Nephron progenitor cell (in vitro differentiated cells): Measurements from ENCODE around the gene ADAP1.
A peak's percentile ranks its signal among the peaks of the same experiment; 100 is the strongest.

Experiments used
- DNase-seq: peaks from one replicate; pipeline ENCODE4 v3.0.0; 2021
- H3K27ac Mint-ChIP-seq: 2 replicates; pipeline ENCODE4 v1.8.0; 2021; ENCODE audit warnings: mild to moderate bottlenecking, moderate library complexity, mixed read lengths
- H3K27me3 Mint-ChIP-seq: 2 replicates; pipeline ENCODE4 v1.8.0; 2021; ENCODE audit warnings: mild to moderate bottlenecking, low read depth, mixed read lengths; ENCODE audit not compliant: poor library complexity
- H3K36me3 Mint-ChIP-seq: 2 replicates; pipeline ENCODE4 v1.8.0; 2021; ENCODE audit warnings: low read depth, mixed read lengths
- H3K4me1 Mint-ChIP-seq: 2 replicates; pipeline ENCODE4 v1.8.0; 2021; ENCODE audit warnings: mixed read lengths
- H3K4me3 Mint-ChIP-seq: 2 replicates; pipeline ENCODE4 v1.8.0; 2021; ENCODE audit warnings: mild to moderate bottlenecking, moderate library complexity, mixed read lengths
- H3K9me3 Mint-ChIP-seq: 2 replicates; pipeline ENCODE4 v1.8.0; 2021; ENCODE audit warnings: mild to moderate bottlenecking, moderate library complexity, mixed read lengths
- CTCF ChIP-seq: fragments of 200-600 bp; sonication (generic); IDR thresholded peaks from 2 replicates; pipeline ENCODE4 v1.5.0; 2021; ENCODE audit warnings: antibody characterized with exemption

Gene ADAP1

DNA sequence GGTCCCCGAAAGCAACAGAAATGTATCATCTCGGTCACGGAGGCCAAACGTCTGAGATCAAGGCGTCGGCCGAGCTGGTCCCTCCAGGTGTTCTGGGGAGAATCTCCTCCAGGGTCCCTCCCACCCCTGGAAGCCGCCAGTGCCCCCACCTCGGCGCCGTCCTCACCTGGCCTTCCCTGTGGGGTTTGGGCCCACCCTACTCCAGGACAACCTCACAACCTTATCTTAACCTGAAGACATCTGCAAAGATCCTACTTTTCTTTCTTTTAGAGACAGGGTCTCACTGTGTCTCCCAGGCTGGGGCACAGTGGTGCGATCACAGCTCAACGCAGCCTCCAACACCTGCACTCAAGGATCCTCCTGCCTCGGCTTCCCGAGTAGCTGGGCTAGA lies 33.4 kb downstream of the ADAP1 start:
- no peak overlapping the region for H3K4me3 Mint-ChIP-seq
- no peaks in the 10 kb centered on the region for H3K9me3 Mint-ChIP-seq
- peaks cover 3% of the 10 kb centered on the region for H3K27me3 Mint-ChIP-seq
- H3K36me3 Mint-ChIP-seq = no peaks in the 10 kb centered on the region
- DNase-seq = no peak
- no peak for TF ChIP-seq CTCF
- peaks cover 34% of the 10 kb centered on the region for H3K4me1 Mint-ChIP-seq
- H3K27ac Mint-ChIP-seq = no peak overlapping the region

DNA sequence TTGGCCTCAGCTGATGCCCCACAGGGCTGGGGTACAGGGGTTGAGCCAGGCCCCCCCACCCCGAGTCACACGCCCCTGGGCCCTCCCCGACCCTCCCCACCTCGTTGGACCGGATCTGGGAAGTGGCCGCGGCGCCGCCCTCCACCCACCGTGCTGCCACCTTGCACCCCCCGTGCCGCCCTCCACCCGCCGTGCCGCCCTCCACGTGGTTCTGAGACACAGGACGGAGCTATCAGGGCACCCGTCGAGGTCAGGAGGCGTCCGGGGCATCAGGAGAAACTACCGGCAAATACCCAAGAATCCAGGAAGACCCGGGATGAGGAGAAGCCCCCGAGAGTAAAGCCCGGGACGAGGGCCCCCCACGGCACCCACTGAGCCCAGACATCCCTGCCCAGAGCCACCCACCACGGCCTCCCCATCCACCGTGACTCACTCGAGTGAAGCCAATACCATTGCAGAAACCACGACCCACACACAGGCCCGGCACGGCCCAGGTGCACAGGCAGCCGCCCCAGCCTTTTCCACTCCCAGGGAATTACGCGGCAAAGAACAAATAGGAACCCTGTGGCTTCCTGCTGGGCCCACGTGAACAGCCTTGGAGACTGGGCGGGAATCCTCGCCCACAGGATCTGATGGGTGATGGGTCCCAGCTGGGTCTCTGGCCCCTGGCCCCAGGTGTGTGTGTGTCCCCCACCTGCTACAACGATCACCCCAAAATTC lies 34.0 kb downstream of the ADAP1 start:
- H3K27me3 Mint-ChIP-seq = peaks cover 3% of the 10 kb centered on the region
- DNase-seq = peak; percentile 1
- TF ChIP-seq CTCF = no peak
- no peak overlapping the region for H3K4me3 Mint-ChIP-seq
- H3K4me1 Mint-ChIP-seq = peaks cover 40% of the 10 kb centered on the region
- H3K36me3 Mint-ChIP-seq = no peaks in the 10 kb centered on the region
- no peaks in the 10 kb centered on the region for H3K9me3 Mint-ChIP-seq
- H3K27ac Mint-ChIP-seq = no peak overlapping the region

DNA sequence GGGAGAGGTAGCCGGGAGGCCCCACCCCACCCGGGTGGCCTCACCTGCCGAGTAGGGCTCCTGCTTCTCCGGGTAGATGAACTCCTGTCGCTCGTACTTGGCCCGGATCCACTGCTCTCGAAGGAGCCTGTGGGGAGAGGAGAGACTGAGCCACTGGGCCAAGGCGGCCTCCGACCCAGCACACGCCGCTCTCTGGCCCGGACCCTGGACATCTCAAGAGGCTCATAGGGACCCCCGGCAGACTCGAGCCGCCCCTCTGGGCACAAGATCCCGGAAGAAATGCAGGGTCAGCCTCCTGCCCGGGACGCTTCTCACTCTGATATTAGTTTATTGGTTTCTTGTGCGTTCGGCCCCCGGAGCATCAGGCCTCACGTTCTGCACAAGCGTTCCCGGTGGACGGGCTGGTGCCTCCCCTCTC lies 34.5 kb downstream of the ADAP1 start:
- DNase-seq = peak; percentile 1
- Mint-ChIP-seq H3K27me3 (peaks cover 3% of the 10 kb centered on the region), H3K4me1 (peaks cover 45% of the 10 kb centered on the region), H3K27ac (no peak overlapping the region), H3K9me3 (no peaks in the 10 kb centered on the region), H3K36me3 (no peaks in the 10 kb centered on the region), H3K4me3 (no peak overlapping the region)
- TF ChIP-seq CTCF = no peak

- DNase-seq = peak; percentile 1
- Mint-ChIP-seq H3K27ac (no peak overlapping the region), H3K36me3 (no peaks in the 10 kb centered on the region), H3K4me3 (no peak overlapping the region), H3K4me1 (peaks cover 47% of the 10 kb centered on the region), H3K27me3 (peaks cover 3% of the 10 kb centered on the region), H3K9me3 (no peaks in the 10 kb centered on the region)
- no peak for TF ChIP-seq CTCF
Observed at GRCh38 chr7:919114-919442, 35.4 kb downstream of the ADAP1 start.

GRCh38 chr7:918441-919113 lies 35.9 kb downstream of the ADAP1 start:
- peaks cover 47% of the 10 kb centered on the region for H3K4me1 Mint-ChIP-seq
- TF ChIP-seq CTCF = no peak
- no peak overlapping the region for H3K27ac Mint-ChIP-seq
- DNase-seq = peak; percentile 1
- H3K27me3 Mint-ChIP-seq = peaks cover 3% of the 10 kb centered on the region
- H3K4me3 Mint-ChIP-seq = no peak overlapping the region
- no peaks in the 10 kb centered on the region for H3K36me3 Mint-ChIP-seq
- no peaks in the 10 kb centered on the region for H3K9me3 Mint-ChIP-seq

DNA sequence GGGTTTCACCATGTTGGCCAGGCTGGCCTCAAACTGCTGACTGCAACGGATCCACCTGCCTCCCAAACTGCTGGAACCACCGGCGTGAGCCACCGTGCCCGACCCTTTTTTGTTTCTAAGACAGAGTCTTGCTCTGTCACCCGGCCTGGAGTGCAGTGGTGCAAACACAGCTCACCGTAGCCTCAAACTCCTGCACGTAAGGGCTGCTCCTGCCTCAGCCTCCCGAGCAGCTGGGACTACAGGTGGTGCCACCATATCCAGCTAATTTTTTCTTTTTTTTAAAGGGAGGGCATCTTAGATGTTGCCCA lies 36.4 kb downstream of the ADAP1 start:
- no peak for TF ChIP-seq CTCF
- Mint-ChIP-seq H3K4me1 (peaks cover 46% of the 10 kb centered on the region), H3K27ac (no peak overlapping the region), H3K36me3 (no peaks in the 10 kb centered on the region), H3K4me3 (no peak overlapping the region), H3K9me3 (no peaks in the 10 kb centered on the region), H3K27me3 (peaks cover 3% of the 10 kb centered on the region)
- DNase-seq = peak; percentile 0
